HG02981 (cell line): Measurements from ENCODE around the gene FUZ.

Experiments used
- ATAC-seq: cut with Tn5 transposase; IDR thresholded peaks from one replicate; pipeline ENCODE4 v1.9.1; 2021; ENCODE audit warnings: mild to moderate bottlenecking, moderate library complexity; ENCODE audit not compliant: unreplicated experiment

FUZ gene

DNA sequence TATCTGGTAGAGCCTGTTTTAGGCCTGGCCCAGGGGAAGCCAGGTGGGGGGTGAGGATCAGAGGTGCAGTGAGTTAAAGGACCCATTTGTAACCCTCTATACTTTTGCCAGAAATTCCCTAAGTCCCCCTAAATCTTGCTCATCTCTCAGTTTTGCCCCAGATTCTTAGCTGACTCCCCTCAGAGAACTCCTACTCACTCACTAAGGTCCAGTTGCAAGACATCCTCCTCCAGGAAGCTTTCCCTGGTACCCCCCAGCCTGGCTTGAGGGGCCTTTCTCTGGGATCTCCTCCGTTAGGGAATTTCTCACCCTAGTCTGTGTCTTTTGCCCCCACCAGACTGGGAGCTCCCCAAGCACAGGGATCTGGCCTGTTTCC is 51.9 kb downstream of the FUZ start:
- ATAC-seq, result no peak

DNA sequence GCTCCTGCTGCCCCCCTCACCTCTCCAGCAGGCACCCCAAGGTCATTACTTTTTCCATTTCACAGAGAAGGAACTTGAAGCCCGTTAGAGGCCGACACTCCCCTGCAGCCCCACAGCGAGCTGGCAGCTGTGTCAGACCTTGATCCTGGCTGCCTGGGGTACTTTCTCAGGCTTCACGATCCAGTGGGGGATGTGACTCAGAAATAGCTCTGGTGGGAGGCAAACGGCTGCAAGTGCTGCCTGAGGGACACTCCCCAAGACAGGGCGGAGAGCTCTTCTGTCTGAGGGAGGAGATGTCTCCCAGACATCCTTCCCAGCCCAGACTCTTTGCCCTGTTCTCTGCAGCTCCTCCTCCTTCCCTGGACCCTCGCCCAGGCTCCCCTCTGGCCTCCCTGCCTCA is 54.8 kb downstream of the FUZ start:
- ATAC-seq, result no peak
